ENCODE results near the gene POLL.

DNA sequence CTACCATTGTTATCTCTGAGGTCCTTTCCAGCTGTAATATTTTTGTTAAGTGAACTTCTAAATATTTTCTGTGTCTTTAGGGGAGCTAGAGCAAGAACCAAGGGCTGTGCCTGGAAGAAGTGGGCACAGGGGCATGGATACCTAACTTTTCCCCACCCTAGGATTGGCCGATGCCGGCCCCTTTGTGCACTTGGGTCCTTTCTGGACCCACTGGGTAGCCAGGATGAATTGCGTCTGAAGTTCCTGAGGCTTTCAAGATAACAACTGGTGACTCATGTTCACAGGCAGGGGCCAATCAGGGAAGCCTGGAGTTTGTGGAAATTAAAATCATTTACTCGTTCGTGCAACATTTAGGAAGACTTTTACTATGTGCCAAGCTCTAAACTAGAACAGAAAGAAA is 822 bp upstream of the POLL start:
- TF ChIP-seq CTCF (IDR thresholded peaks at IDR 0.05; ENCODE audit: low read depth, low read length, poor library complexity, severe bottlenecking) = no peak
- no peak for TF ChIP-seq EZH2phosphoT487 (IDR thresholded peaks at IDR 0.05; ENCODE audit: borderline replicate concordance, low read length)

Data from DOHH2 (cell line).